GM12873 (cell line): Measurements from ENCODE around the gene DGKB.

Experiments
- TF ChIP-seq, protein P1 (sequence below): IDR thresholded peaks from 2 replicates; pipeline ENCODE4 v1.5.1; 2012; ENCODE audit warnings: low read depth, mild to moderate bottlenecking, moderate library complexity, low read length, control low read depth; ENCODE audit not compliant: insufficient read depth; ENCODE audit errors: missing control alignments

The DGKB gene

DNA sequence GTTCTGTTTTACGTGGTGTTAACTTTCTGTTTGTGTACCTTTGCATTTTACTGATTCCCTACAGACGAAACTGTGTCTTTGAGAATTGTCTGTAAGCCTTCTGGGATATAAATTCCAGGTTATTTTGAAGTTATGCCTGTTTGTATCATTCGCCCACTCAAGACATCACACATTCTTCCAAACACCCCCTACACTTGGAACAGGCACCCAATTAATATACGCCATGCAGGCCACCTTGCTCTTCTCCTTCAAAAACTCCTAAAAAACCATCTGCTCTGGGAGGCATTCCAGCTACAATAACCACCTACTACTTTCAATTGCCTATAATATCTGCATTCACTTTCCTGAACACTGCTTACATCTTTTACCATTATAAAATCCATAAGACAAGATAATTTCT lies 453.3 kb downstream of the DGKB start:
- TF ChIP-seq, protein P1, sequence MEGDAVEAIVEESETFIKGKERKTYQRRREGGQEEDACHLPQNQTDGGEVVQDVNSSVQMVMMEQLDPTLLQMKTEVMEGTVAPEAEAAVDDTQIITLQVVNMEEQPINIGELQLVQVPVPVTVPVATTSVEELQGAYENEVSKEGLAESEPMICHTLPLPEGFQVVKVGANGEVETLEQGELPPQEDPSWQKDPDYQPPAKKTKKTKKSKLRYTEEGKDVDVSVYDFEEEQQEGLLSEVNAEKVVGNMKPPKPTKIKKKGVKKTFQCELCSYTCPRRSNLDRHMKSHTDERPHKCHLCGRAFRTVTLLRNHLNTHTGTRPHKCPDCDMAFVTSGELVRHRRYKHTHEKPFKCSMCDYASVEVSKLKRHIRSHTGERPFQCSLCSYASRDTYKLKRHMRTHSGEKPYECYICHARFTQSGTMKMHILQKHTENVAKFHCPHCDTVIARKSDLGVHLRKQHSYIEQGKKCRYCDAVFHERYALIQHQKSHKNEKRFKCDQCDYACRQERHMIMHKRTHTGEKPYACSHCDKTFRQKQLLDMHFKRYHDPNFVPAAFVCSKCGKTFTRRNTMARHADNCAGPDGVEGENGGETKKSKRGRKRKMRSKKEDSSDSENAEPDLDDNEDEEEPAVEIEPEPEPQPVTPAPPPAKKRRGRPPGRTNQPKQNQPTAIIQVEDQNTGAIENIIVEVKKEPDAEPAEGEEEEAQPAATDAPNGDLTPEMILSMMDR = no peak

- TF ChIP-seq, protein P1 = no peak
These were observed 455.7 kb downstream of the DGKB start for GRCh38 chr7:14446829-14447228.

GRCh38 chr7:14446219-14446618 lies 456.3 kb downstream of the DGKB start:
- TF ChIP-seq, protein P1 = no peak

- TF ChIP-seq, protein P1 = no peak
These were observed 464.2 kb downstream of the DGKB start for GRCh38 chr7:14438366-14438765.

GRCh38 chr7:14436878-14437277 lies 465.7 kb downstream of the DGKB start:
- TF ChIP-seq, protein P1 = no peak

GRCh38 chr7:14432924-14433323 lies 469.6 kb downstream of the DGKB start:
- TF ChIP-seq, protein P1 = no peak

DNA sequence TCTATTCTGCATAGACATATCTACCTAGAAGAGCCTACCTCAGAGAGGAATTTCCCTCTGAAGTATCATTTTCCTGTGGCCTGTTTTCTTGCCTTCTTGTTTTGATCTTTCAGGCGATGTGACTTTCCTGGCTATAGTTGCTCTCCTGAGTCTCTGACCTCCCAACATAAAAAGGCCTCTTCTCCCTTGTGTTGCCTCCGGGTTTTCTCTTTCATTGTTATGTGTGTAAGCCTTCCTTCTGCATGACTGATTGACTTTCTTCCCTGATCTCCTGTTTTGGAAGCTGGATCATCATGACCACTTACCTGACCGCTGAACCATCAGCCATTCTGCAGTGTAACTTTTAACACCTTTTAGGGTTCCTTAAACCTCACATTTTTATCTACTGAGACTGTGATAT lies 471.6 kb downstream of the DGKB start:
- TF ChIP-seq, protein P1 = no peak
